ENCODE results near the gene PTPN6.

- TF ChIP-seq CTCF (IDR thresholded peaks at IDR 0.05): no peak
- TF ChIP-seq EP300 (IDR thresholded peaks at IDR 0.05): no peak
These were observed 9.4 kb upstream of the PTPN6 start for GRCh38 chr12:6941782-6942181.

Data from tibial nerve (tissue), 4 donors.